Erythroblast (primary cell): ENCODE measurements around the gene CLPTM1.

Source experiments
- GATA1 ChIP-seq: IDR thresholded peaks from 2 replicates; pipeline ENCODE4 v1.6.1; 2011; ENCODE audit warnings: low read depth, mild to moderate bottlenecking, control low read depth, low read length, moderate library complexity
- POLR2A ChIP-seq: IDR thresholded peaks from 2 replicates; pipeline ENCODE4 v1.6.1; 2011; ENCODE audit warnings: mild to moderate bottlenecking, low read length

- TF ChIP-seq POLR2A (no peak), GATA1 (no peak)
Observed at GRCh38 chr19:45025264-45025663, 70.1 kb downstream of the CLPTM1 start.
